Activated CD8-positive, alpha-beta T cell treated with anti-CD3 and anti-CD28 coated beads for 36 hours (primary cell): Measurements from ENCODE around the gene RAD51. TPM values are rescaled to one million over a fixed set of nuclear protein-coding genes. Genes with fewer than 3 reads are reported as not detected.
A peak's percentile ranks its signal among the peaks of the same experiment; 100 is the strongest.
"Not testable (repeated sequence)": the region's sequence is repeated elsewhere in the genome, so short reads cannot be mapped to it uniquely, and the experiment has no call there.

Source experiments
- ATAC-seq: fragments of 200-7000 bp; cut with Tn5 transposase; one replicate; pipeline ENCODE4 v1.10.0; 2021; ENCODE audit warnings: mild to moderate bottlenecking, moderate library complexity
- CTCF ChIA-PET: fragments of 350-600 bp; sonication (Branson Sonifier 250); formaldehyde crosslinking; loops from one replicate; lab custom pipeline; 2021; ENCODE audit warnings: antibody characterized with exemption; lab: Charles Lee
- POLR2A ChIA-PET: fragments of 350-600 bp; sonication (Branson Sonifier 250); formaldehyde crosslinking; loops from one replicate; lab custom pipeline; 2021; ENCODE audit warnings: antibody characterized with exemption; lab: Charles Lee
- DNase-seq: peaks from one replicate; pipeline ENCODE4 v3.0.0-alpha.2; 2020
- H3K27ac Mint-ChIP-seq: one replicate; pipeline ENCODE4 v1.8.0; 2021; ENCODE audit warnings: mild to moderate bottlenecking, mixed read lengths
- H3K27me3 Mint-ChIP-seq: one replicate; pipeline ENCODE4 v1.8.0; 2021; ENCODE audit warnings: mixed read lengths
- H3K36me3 Mint-ChIP-seq: one replicate; pipeline ENCODE4 v1.8.0; 2021; ENCODE audit warnings: low read depth, mixed read lengths
- H3K4me1 Mint-ChIP-seq: one replicate; pipeline ENCODE4 v1.8.0; 2021; ENCODE audit warnings: low read depth, mixed read lengths
- H3K4me3 Mint-ChIP-seq: one replicate; pipeline ENCODE4 v1.8.0; 2021; ENCODE audit warnings: mild to moderate bottlenecking, moderate library complexity, mixed read lengths
- H3K9me3 Mint-ChIP-seq: one replicate; pipeline ENCODE4 v1.8.0; 2021; ENCODE audit warnings: mixed read lengths
- CTCF ChIP-seq: fragments of 200-600 bp; IDR thresholded peaks from one replicate; pipeline ENCODE4 v1.8.0; 2022; ENCODE audit warnings: antibody characterized with exemption, mild to moderate bottlenecking
- intact Hi-C: fragments of 100-400 bp; cut with micrococcal nuclease; formaldehyde crosslinking; loops from one replicate; pipeline ENCODE4 v1.10.0; 2022
- total RNA-seq, 2 experiments: library from RNA; stranded (reverse); gene quantifications; one replicate each; pipeline ENCODE4 v1.2.3, GENCODE V29; 2021

RAD51 gene
- total RNA-seq, 2 experiments from 2014 or later: 66.5 to 77.0 TPM

GRCh38 chr15:40680151-40680550 is 14.8 kb upstream of the RAD51 start:
- Mint-ChIP-seq H3K4me3 (no peak overlapping the region), H3K27me3 (no peaks in the 10 kb centered on the region), H3K36me3 (no peaks in the 10 kb centered on the region), H3K4me1 (peaks cover 3% of the 10 kb centered on the region), H3K9me3 (no peaks in the 10 kb centered on the region), H3K27ac (no peak overlapping the region)
- DNase-seq (peak; percentile 15), ATAC-seq (no peak)
- POLR2A ChIA-PET: interaction anchor here (1.4 kb wide), 1 partner anchor 35 kb away, joined by 3 read pairs; no protein-coding TSS in a partner anchor
- intact Hi-C loops: no loop called here
- CTCF ChIA-PET: interaction anchor here (0.9 to 3.3 kb wide), 6 partner anchors 10 to 214 kb away, joined by 3 to 20 read pairs (median 5); partner anchors contain the start of genes SPINT1 and VPS18
- no peak for TF ChIP-seq CTCF

- intact Hi-C loops, H3K27me3 Mint-ChIP-seq, H3K36me3 Mint-ChIP-seq, ATAC-seq, DNase-seq, H3K27ac Mint-ChIP-seq, H3K9me3 Mint-ChIP-seq, POLR2A ChIA-PET, H3K4me3 Mint-ChIP-seq, H3K4me1 Mint-ChIP-seq: not testable (repeated sequence)
- CTCF ChIA-PET: interaction anchor here (2.6 kb wide), 1 partner anchor 11 kb away, joined by 17 read pairs; no protein-coding TSS in a partner anchor
These were observed 14.0 kb upstream of the RAD51 start for GRCh38 chr15:40680959-40681358.

GRCh38 chr15:40684381-40684780 is 10.6 kb upstream of the RAD51 start:
- no peak overlapping the region for H3K27ac Mint-ChIP-seq
- DNase-seq: no peak
- no peaks in the 10 kb centered on the region for H3K36me3 Mint-ChIP-seq
- no peaks in the 10 kb centered on the region for H3K27me3 Mint-ChIP-seq
- no peak for TF ChIP-seq CTCF
- intact Hi-C loops: no loop called here
- ATAC-seq: no peak
- ChIA-PET POLR2A (no interaction called here), CTCF (interaction anchor here (0.6 kb wide), 1 partner anchor 10 kb away, joined by 3 read pairs; the partner anchor contains the start of gene RAD51)
- H3K4me1 Mint-ChIP-seq: no peaks in the 10 kb centered on the region
- H3K4me3 Mint-ChIP-seq: no peak overlapping the region
- no peaks in the 10 kb centered on the region for H3K9me3 Mint-ChIP-seq

GRCh38 chr15:40685376-40685775 is 9.6 kb upstream of the RAD51 start:
- Mint-ChIP-seq H3K4me3 (no peak overlapping the region), H3K27ac (no peak overlapping the region), H3K4me1 (no peaks in the 10 kb centered on the region), H3K36me3 (no peaks in the 10 kb centered on the region), H3K27me3 (no peaks in the 10 kb centered on the region), H3K9me3 (no peaks in the 10 kb centered on the region)
- DNase-seq (no peak), ATAC-seq (no peak)
- no peak for TF ChIP-seq CTCF
- intact Hi-C loops: no loop called here
- CTCF ChIA-PET: no interaction called here
- POLR2A ChIA-PET: interaction anchor here (0.6 to 1.4 kb wide), 2 partner anchors 9 to 62 kb away, joined by 3 to 6 read pairs; partner anchors contain the start of gene RAD51

- no peak overlapping the region for H3K4me3 Mint-ChIP-seq
- H3K36me3 Mint-ChIP-seq: peaks cover 2% of the 10 kb centered on the region
- intact Hi-C loops: no loop called here
- H3K27me3 Mint-ChIP-seq: no peaks in the 10 kb centered on the region
- no peak overlapping the region for H3K27ac Mint-ChIP-seq
- H3K9me3 Mint-ChIP-seq: no peaks in the 10 kb centered on the region
- TF ChIP-seq CTCF: no peak
- H3K4me1 Mint-ChIP-seq: peaks cover 8% of the 10 kb centered on the region
- no peak for ATAC-seq
- CTCF ChIA-PET: no interaction called here
- POLR2A ChIA-PET: no interaction called here
- no peak for DNase-seq
These were observed 5.8 kb upstream of the RAD51 start for GRCh38 chr15:40688932-40689799.
